Neutrophil (primary cell): Measurements from ENCODE around the gene PNPLA5.

Experiments
- H3K27ac ChIP-seq: fragments of 200-600 bp; sonication (generic); 2 replicates; pipeline ENCODE4 v1.5.1; 2016; ENCODE audit warnings: mild to moderate bottlenecking, moderate library complexity
- H3K27me3 ChIP-seq: fragments of 200-600 bp; sonication (generic); 2 replicates; pipeline ENCODE4 v1.6.0; 2016; ENCODE audit warnings: mild to moderate bottlenecking
- H3K36me3 ChIP-seq: fragments of 200-600 bp; sonication (generic); 2 replicates; pipeline ENCODE4 v1.5.1; 2017
- H3K4me1 ChIP-seq, 2 experiments: fragments of 200-600 bp in 1 of 2; sonication (generic) in 1 of 2; 1 replicate in 1 of 2; 2 replicates in 1 of 2; pipeline versions ENCODE4 v1.5.1 to v1.6.1; 2013 to 2016; ENCODE audit warnings: low read depth in 1 of 2, low read length in 1 of 2, mild to moderate bottlenecking in 1 of 2, moderate library complexity in 1 of 2; ENCODE audit not compliant: control insufficient read depth in 1 of 2, insufficient read depth in 1 of 2
- H3K4me3 ChIP-seq, 2 experiments: fragments of 200-600 bp in 1 of 2; sonication (generic) in 1 of 2; 1 replicate in 1 of 2; 2 replicates in 1 of 2; pipeline ENCODE4 v1.5.1; 2013 to 2016; ENCODE audit warnings: low read depth in 1 of 2, low read length in 1 of 2, mild to moderate bottlenecking in 1 of 2, moderate library complexity in 1 of 2
- H3K9me3 ChIP-seq: fragments of 200-600 bp; sonication (generic); 2 replicates; pipeline ENCODE4 v1.5.1; 2016
- CTCF ChIP-seq: fragments of 200-600 bp; sonication (generic); IDR thresholded peaks from 2 replicates; pipeline ENCODE4 v1.5.1; 2016; ENCODE audit warnings: antibody characterized with exemption

PNPLA5 gene

GRCh38 chr22:43891360-43892182 lies at the start of gene PNPLA5:
Gene PNPLA5 (minus strand): TSS chr22:43892013. CDS start chr22:43891880, 133 bp downstream.
- Histone ChIP-seq H3K4me3 (no peak within 1 kb of the TSS), H3K36me3 (no peaks in the 10 kb centered on the region), H3K27me3 (peaks cover 71% of the 10 kb centered on the region), H3K4me1 (no peaks in the 10 kb centered on the region), H3K27ac (no peak within 1 kb of the TSS), H3K9me3 (no peaks in the 10 kb centered on the region)
- TF ChIP-seq CTCF = no peak

GRCh38 chr22:43941449-43941848 lies 49.6 kb upstream of the PNPLA5 start:
- Histone ChIP-seq H3K9me3 (no peaks in the 10 kb centered on the region), H3K4me1 (no peaks in the 10 kb centered on the region), H3K36me3 (no peaks in the 10 kb centered on the region), H3K27ac (no peak overlapping the region), H3K27me3 (peaks cover 7% of the 10 kb centered on the region), H3K4me3 (no peak overlapping the region)
- no peak for TF ChIP-seq CTCF

GRCh38 chr22:43931771-43932170 lies 40.0 kb upstream of the PNPLA5 start:
- no peak overlapping the region for H3K27ac ChIP-seq
- no peak for TF ChIP-seq CTCF
- H3K27me3 ChIP-seq = peaks cover 10% of the 10 kb centered on the region
- no peaks in the 10 kb centered on the region for H3K36me3 ChIP-seq
- no peak overlapping the region for H3K4me3 ChIP-seq
- H3K9me3 ChIP-seq = no peaks in the 10 kb centered on the region
- H3K4me1 ChIP-seq = no peaks in the 10 kb centered on the region

- no peak overlapping the region for H3K4me3 ChIP-seq
- H3K27ac ChIP-seq = no peak overlapping the region
- H3K36me3 ChIP-seq = no peaks in the 10 kb centered on the region
- no peaks in the 10 kb centered on the region for H3K9me3 ChIP-seq
- peaks cover 38% of the 10 kb centered on the region for H3K27me3 ChIP-seq
- peaks cover 3 to 4% of the 10 kb centered on the region in 2 experiments for H3K4me1 ChIP-seq
- no peak for TF ChIP-seq CTCF
Measured at GRCh38 chr22:43928908-43929307, 37.1 kb upstream of the PNPLA5 start.

- Histone ChIP-seq H3K9me3 (no peaks in the 10 kb centered on the region), H3K4me1 (peaks cover 4 to 8% of the 10 kb centered on the region in 2 experiments), H3K27me3 (peaks cover 42% of the 10 kb centered on the region), H3K36me3 (no peaks in the 10 kb centered on the region), H3K27ac (no peak overlapping the region), H3K4me3 (no peak overlapping the region)
- TF ChIP-seq CTCF = no peak
Measured at GRCh38 chr22:43928468-43928867, 36.7 kb upstream of the PNPLA5 start.
